ENCODE data around the gene ZP3.
"Not testable (repeated sequence)": the region's sequence is repeated elsewhere in the genome, so short reads cannot be mapped to it uniquely, and the experiment has no call there.

The ZP3 gene

GRCh38 chr7:76424413-76425111 is at the start of gene ZP3:
TSS of gene ZP3 (plus strand) at chr7:76424950. CDS start at chr7:76424965, 15 bp downstream.
- Histone ChIP-seq H3K9ac (ENCODE audit: low read depth, low read length) (no peak within 1 kb of the TSS), H3K4me1 (ENCODE audit: insufficient read depth, low read length) (peaks cover 25% of the 10 kb centered on the region), H3K36me3 (ENCODE audit: insufficient read depth, low read length) (no peaks in the 10 kb centered on the region), H3K9me3 (ENCODE audit: control insufficient read depth, insufficient read depth, low read length) (no peaks in the 10 kb centered on the region)

GRCh38 chr7:76375251-76375650 is 49.5 kb upstream of the ZP3 start:
- H3K4me1 ChIP-seq (ENCODE audit: insufficient read depth, low read length), result no peaks in the 10 kb centered on the region; the same call in 1 of the 2 replicates
- no peaks in the 10 kb centered on the region for H3K9me3 ChIP-seq (ENCODE audit: control insufficient read depth, insufficient read depth, low read length)
- no peak overlapping the region for H3K9ac ChIP-seq (ENCODE audit: low read depth, low read length)
- H3K36me3 ChIP-seq (ENCODE audit: insufficient read depth, low read length), result no peaks in the 10 kb centered on the region

GRCh38 chr7:76377186-76377918 is 47.4 kb upstream of the ZP3 start:
- Histone ChIP-seq H3K36me3 (ENCODE audit: insufficient read depth, low read length) (no peaks in the 10 kb centered on the region), H3K4me1 (ENCODE audit: insufficient read depth, low read length) (peaks cover 4% of the 10 kb centered on the region; the same call in 1 of the 2 replicates), H3K9me3 (ENCODE audit: control insufficient read depth, insufficient read depth, low read length) (no peaks in the 10 kb centered on the region), H3K9ac (ENCODE audit: low read depth, low read length) (no peak overlapping the region)

- peaks cover 4% of the 10 kb centered on the region; the same call in 1 of the 2 replicates for H3K4me1 ChIP-seq (ENCODE audit: insufficient read depth, low read length)
Measured at GRCh38 chr7:76380623-76380966, 44.2 kb upstream of the ZP3 start.

GRCh38 chr7:76381814-76382213 is 42.9 kb upstream of the ZP3 start:
- no peak overlapping the region for H3K9ac ChIP-seq (ENCODE audit: low read depth, low read length)
- peaks cover 4% of the 10 kb centered on the region; the same call in 1 of the 2 replicates for H3K4me1 ChIP-seq (ENCODE audit: insufficient read depth, low read length)
- no peaks in the 10 kb centered on the region for H3K36me3 ChIP-seq (ENCODE audit: insufficient read depth, low read length)
- no peaks in the 10 kb centered on the region for H3K9me3 ChIP-seq (ENCODE audit: control insufficient read depth, insufficient read depth, low read length)

More at GRCh38 chr7:76380623-76380966, 44.2 kb upstream of the ZP3 start:
- Histone ChIP-seq H3K9ac (ENCODE audit: low read depth, low read length) (peak overlapping the region; percentile 42; the same call in 1 of the 2 replicates), H3K9me3 (ENCODE audit: control insufficient read depth, insufficient read depth, low read length) (no peaks in the 10 kb centered on the region), H3K36me3 (ENCODE audit: insufficient read depth, low read length) (no peaks in the 10 kb centered on the region)

GRCh38 chr7:76383089-76383944 is 41.4 kb upstream of the ZP3 start:
- Histone ChIP-seq H3K4me1 (ENCODE audit: insufficient read depth, low read length) (peaks cover 4% of the 10 kb centered on the region; the same call in 1 of the 2 replicates), H3K36me3 (ENCODE audit: insufficient read depth, low read length) (no peaks in the 10 kb centered on the region), H3K9me3 (ENCODE audit: control insufficient read depth, insufficient read depth, low read length) (no peaks in the 10 kb centered on the region), H3K9ac (ENCODE audit: low read depth, low read length) (no peak overlapping the region)

- Histone ChIP-seq H3K4me1 (ENCODE audit: insufficient read depth, low read length) (peaks cover 10% of the 10 kb centered on the region), H3K9ac (ENCODE audit: low read depth, low read length) (no peak overlapping the region), H3K9me3 (ENCODE audit: control insufficient read depth, insufficient read depth, low read length) (no peaks in the 10 kb centered on the region), H3K36me3 (ENCODE audit: insufficient read depth, low read length) (no peaks in the 10 kb centered on the region)
Measured at GRCh38 chr7:76386691-76387260, 38.0 kb upstream of the ZP3 start.

GRCh38 chr7:76387789-76388188 is 37.0 kb upstream of the ZP3 start:
- H3K4me1 ChIP-seq (ENCODE audit: insufficient read depth, low read length), result peaks cover 13% of the 10 kb centered on the region
- H3K9me3 ChIP-seq (ENCODE audit: control insufficient read depth, insufficient read depth, low read length); H3K9ac ChIP-seq (ENCODE audit: low read depth, low read length); H3K36me3 ChIP-seq (ENCODE audit: insufficient read depth, low read length): not testable (repeated sequence)

- Histone ChIP-seq H3K36me3 (ENCODE audit: insufficient read depth, low read length) (no peaks in the 10 kb centered on the region), H3K4me1 (ENCODE audit: insufficient read depth, low read length) (peaks cover 18% of the 10 kb centered on the region), H3K9ac (ENCODE audit: low read depth, low read length) (no peak overlapping the region), H3K9me3 (ENCODE audit: control insufficient read depth, insufficient read depth, low read length) (no peaks in the 10 kb centered on the region)
Measured at GRCh38 chr7:76390092-76390491, 34.7 kb upstream of the ZP3 start.

- peaks cover 36% of the 10 kb centered on the region for H3K4me1 ChIP-seq (ENCODE audit: insufficient read depth, low read length)
- no peaks in the 10 kb centered on the region for H3K9me3 ChIP-seq (ENCODE audit: control insufficient read depth, insufficient read depth, low read length)
- peak overlapping the region; percentile 72 for H3K9ac ChIP-seq (ENCODE audit: low read depth, low read length)
- H3K36me3 ChIP-seq (ENCODE audit: insufficient read depth, low read length), result no peaks in the 10 kb centered on the region
Measured at GRCh38 chr7:76392531-76393115, 32.1 kb upstream of the ZP3 start.

GRCh38 chr7:76393116-76394031 is 31.4 kb upstream of the ZP3 start:
- Histone ChIP-seq H3K9ac (ENCODE audit: low read depth, low read length) (peak overlapping the region; percentile 72), H3K9me3 (ENCODE audit: control insufficient read depth, insufficient read depth, low read length) (no peaks in the 10 kb centered on the region), H3K36me3 (ENCODE audit: insufficient read depth, low read length) (no peaks in the 10 kb centered on the region), H3K4me1 (ENCODE audit: insufficient read depth, low read length) (peaks cover 36% of the 10 kb centered on the region)

- Histone ChIP-seq H3K9ac (ENCODE audit: low read depth, low read length) (no peak overlapping the region), H3K9me3 (ENCODE audit: control insufficient read depth, insufficient read depth, low read length) (no peaks in the 10 kb centered on the region), H3K4me1 (ENCODE audit: insufficient read depth, low read length) (peaks cover 25% of the 10 kb centered on the region), H3K36me3 (ENCODE audit: insufficient read depth, low read length) (no peaks in the 10 kb centered on the region)
Measured at GRCh38 chr7:76394957-76395356, 29.8 kb upstream of the ZP3 start.

- H3K36me3 ChIP-seq (ENCODE audit: insufficient read depth, low read length); H3K9ac ChIP-seq (ENCODE audit: low read depth, low read length); H3K9me3 ChIP-seq (ENCODE audit: control insufficient read depth, insufficient read depth, low read length): not testable (repeated sequence)
- H3K4me1 ChIP-seq (ENCODE audit: insufficient read depth, low read length), result peaks cover 25% of the 10 kb centered on the region
Measured at GRCh38 chr7:76395605-76395964, 29.2 kb upstream of the ZP3 start.
